T-helper 9 cell (primary cell): ENCODE data around the gene FN3KRP.
"Not testable (repeated sequence)": the region's sequence is repeated elsewhere in the genome, so short reads cannot be mapped to it uniquely, and the experiment has no call there.

Experiments used
- DNase-seq: peaks from one replicate; pipeline ENCODE4 v3.0.0-alpha.2; 2020

FN3KRP gene

DNA sequence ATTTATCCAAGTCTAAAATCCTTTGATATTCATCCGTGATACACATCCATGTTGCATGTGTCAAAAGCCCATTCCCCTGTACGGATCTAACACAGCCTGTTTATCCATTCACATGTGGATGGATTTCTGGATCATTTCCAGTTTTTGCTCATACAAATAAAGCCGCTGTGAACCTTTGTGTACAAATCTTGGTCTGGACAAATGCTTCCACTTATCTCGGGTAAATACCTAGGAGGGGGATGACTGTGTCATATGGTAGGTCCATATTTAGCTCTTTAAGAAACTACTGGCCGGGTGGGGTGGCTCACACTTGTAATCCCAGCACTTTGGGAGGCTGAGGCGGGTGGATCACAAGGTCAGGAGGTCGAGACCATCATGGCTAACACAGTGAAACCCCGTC, 29.0 kb downstream of the FN3KRP start:
- DNase-seq: no peak

DNA sequence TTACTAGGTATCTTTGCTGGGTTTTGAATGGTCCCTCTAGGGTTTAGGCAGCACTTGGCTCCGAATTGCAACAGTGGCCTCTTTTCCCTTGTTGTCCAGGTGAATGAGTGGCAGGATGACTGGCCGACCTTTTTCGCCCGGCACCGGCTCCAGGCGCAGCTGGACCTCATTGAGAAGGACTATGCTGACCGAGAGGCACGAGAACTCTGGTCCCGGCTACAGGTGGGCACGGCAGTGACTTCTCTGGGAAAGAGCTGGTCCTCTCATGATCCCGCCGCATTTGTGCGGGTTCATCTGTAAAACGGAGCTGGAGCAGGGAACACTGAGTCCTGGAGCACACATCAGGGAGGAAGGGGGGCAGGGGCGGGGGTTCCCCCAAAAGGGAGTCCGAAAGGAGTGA, 32.2 kb downstream of the FN3KRP start:
- DNase-seq: no peak

DNA sequence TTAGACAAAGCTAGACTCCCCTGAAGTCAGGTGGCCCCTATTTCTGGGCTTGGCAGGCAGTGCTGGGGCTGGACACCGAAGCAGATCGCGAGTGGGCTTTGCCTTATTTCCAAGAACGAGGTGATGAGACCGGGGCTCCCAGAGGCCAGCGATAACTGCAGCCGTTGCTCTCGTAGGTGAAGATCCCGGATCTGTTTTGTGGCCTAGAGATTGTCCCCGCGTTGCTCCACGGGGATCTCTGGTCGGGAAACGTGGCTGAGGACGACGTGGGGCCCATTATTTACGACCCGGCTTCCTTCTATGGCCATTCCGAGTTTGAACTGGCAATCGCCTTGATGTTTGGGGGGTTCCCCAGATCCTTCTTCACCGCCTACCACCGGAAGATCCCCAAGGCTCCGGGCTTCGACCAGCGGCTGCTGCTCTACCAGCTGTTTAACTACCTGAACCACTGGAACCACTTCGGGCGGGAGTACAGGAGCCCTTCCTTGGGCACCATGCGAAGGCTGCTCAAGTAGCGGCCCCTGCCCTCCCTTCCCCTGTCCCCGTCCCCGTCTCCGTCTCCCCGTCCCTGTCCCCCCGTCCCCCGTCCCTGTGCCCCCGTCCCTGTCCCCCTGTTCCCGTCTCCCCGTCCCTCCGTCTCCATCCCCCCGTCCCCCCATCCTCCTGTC, 33.9 kb downstream of the FN3KRP start:
- no peak for DNase-seq

DNA sequence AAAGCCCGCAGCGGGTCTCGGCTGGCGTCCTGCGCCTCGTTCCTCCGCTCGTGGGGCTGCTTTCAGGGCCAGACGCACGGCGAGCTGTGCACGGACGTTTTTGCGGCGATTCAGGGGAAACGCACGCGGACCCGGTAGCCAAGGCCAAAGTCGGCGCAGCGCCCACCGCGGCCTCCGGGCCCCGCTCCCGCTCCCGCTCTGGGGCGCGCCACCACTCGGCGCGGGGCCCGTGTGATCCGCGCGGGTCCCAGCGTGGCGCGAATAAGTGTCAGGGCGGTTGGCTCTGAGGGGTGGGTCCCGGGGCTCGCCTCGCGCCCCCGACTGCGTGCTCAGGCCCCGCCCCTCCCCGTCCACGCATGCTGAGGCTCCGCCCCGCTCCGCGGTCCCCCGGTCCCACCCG, 34.7 kb downstream of the FN3KRP start:
- no peak for DNase-seq

DNA sequence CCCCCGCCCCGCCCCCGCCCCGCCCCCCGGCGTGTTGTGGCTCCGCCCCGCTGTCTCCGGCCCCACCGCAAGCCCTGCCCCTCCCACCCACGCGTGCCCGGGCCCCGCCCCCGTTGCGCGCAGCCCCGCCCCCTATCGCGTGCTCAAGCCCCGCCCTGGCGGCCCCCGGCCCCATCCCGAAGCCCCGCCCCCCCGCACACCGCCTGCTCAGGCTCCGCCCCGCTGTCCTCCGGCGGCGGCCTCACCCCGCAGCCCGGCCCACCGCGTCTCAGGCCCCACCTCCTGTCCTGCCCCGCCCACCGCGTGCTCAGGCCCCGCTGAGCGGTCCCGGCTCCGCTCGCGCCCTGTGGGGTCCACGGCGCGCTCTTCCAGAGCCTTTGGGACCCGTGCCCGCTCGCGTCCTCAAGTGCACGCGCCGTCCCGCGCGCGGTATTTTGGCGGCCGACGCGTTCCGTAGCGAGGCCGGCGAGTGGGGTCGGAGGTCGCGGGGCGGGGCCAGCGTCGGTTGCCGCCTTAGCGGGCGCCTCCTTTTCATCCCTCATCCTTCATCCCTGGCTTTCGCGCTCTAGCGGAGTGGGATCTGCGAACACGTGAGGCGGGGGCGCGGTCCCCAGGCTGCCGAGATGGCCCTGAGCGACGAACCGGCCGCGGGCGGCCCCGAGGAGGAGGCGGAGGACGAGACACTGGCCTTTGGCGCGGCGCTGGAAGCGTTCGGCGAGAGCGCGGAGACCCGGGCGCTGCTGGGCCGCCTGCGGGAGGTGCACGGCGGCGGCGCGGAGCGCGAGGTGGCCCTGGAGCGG, 35.3 kb downstream of the FN3KRP start, which contains the start of gene TBCD:
TBCD (plus strand) TSS at position 495 of the 800 bp plus-strand sequence; CDS start at position 624, 129 bp downstream.
- DNase-seq: peak; percentile 94

DNA sequence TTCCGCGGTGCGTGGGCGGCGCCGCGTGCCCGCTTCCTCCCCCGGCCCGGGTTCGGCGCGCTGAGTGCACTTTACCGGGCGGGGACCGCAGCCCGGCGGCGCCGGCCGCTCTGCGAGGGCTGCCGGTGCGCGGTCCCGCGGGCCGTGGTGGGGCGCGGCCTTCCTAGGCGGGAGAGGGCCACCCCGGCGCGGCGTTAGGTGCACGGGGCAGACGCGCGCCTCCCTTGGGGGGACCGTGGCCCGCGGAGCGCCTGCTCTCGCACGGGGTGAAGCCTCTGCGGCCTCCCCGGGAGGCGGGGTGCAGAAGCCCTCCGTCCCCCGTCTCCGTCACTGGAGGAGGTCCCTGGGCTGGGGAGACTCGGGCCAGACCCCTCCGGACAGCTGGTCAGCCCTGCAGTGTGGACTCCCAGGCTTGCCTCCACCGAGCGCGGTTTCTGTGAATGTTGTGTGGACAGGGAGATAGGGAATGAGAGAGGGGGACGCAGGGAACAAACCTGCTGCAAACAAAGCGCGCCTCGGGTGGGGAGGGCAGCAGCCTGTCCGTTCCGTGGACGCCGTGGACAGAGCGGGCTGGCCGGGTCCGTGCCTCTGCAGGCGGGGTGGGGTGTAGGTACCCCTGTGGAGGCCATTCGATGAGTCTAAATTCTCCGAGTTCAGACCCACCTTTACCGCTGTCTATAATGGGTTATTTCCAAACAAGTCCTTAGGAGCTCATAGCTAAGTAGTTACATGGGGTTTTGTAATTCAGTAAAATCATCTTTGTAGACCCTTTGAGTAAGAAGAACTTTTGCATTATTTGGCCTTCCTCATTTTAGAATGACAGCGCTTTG, 36.1 kb downstream of the FN3KRP start:
- no peak for DNase-seq

DNA sequence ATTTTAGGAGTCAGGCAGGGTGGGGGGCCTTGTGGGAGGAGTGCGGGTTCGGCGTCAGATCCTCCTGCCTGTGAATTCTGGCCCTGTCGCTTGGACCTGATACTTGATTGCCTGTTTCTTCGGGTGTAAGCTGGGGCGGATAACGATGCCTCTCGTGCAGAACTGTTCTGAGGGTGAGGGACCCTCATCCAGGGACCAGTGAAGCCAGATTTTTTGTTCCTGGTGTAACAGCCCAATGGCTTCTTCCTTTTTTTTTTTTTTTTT, 36.6 kb downstream of the FN3KRP start:
- DNase-seq: no peak

DNA sequence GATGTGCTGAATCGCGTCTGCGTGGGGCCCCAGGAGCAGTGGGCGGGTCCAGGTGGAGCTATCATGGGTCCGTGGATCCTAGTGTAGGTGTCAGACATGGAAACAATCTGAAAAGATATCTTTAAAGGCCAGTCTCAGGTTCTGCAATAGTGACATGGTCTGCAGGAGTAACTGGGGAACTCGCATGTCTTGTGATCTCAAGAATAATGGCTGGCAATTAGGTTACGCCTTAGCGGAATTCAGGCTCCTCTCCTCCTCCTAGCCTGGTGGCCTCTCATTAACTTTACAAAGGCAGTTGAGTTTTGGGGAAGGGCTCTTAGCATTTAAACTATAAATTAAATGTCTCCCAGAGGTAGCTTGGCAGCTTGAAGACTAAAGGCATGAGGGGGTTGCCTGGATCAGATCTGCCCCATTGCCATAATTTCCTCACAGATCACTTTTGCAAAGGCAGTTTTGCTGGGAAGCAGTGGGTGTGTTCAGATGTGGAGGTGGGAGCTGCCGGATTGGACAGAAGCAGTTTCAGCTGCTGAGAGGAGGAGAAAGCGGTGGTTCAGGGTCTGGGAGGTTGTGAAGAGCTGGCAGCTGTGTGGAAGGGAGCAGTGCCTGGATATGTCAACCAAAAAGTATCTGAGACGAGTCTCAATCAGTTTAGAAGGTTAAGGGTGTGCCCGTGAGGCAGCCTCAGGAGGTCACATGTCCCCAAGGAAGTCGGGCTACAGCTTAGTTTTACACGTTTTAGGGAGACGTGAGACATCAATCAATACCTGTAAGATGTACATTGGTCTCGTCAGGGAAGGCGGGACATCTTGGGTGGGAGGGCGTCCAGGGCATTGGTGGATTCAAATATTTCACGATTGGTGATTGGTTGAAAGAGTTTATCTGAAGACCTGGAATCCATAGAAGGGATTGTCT, 38.0 kb downstream of the FN3KRP start:
- DNase-seq: no peak

DNA sequence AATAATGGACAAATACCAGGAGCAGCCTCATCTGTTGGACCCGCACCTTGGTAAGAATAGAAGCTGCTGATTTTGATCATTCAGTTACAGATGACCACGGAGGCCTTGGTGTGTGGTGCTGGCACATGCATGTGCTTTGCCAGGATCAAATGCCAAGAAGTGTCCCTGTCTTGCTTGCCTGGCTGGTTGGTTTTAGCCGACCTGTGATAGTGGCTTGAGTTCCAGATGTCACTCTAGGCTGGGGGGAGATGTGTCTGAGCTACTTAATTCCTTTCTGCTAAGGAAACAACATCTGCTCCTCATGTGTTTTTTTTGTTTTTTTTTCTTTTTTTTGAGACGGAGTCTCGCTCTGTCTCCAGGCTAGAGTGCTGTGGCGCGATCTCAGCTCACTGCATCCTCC, 39.7 kb downstream of the FN3KRP start:
- no peak for DNase-seq

DNA sequence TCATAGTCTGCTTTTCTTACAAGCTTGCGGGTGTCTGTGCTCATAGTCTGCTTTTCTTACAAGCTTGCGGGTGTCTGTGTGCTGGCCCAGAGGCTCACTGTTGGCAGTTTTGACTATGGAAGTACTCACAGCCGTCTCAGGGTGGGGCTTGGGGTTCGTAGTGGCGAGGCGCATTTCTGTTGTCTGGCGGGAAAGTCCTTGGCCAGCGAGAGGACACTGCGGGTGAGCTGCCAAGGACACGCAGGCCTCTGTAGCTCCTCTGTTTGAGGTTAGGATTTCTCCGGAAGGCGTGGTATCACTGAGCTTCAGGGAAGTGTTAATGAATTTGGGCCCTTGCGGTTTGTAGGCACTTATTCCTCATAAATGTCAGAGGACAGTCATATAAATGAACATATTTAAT, 48.9 kb downstream of the FN3KRP start:
- DNase-seq: no peak

DNA sequence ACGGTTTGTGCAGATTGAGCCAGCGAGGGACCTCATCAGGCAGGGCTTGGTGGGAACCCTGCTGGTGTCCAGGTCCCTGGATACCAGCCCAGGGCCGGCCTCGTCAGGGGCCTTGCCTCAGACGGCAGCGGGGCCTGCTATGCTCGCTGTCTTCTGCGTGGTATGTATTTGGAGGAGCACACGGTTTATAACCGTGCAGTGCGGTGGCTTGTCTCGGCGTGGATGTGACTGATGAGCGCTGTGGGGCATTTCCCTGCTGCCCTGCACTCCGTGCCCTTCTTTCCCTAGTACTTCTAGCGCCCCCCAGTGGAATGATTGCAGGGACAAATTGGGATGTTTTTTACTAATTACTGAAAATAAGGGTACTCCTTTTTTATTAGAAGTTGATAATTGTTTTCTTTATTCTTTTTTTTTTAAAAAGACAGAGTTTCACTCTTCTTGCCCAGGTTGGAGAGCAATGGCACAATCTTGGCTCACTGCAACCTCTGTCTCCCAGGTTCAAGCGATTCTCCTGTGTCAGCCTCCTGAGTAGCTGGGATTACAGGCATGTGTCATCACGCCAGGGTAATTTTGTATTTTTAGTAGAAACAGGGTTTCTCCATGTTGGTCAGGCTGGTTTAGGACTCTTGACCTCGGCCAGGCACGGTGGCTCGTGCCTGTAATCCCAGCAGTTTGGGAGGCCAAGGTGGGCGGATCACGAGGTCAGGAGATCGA, 50.7 kb downstream of the FN3KRP start:
- peak; percentile 26 for DNase-seq

DNA sequence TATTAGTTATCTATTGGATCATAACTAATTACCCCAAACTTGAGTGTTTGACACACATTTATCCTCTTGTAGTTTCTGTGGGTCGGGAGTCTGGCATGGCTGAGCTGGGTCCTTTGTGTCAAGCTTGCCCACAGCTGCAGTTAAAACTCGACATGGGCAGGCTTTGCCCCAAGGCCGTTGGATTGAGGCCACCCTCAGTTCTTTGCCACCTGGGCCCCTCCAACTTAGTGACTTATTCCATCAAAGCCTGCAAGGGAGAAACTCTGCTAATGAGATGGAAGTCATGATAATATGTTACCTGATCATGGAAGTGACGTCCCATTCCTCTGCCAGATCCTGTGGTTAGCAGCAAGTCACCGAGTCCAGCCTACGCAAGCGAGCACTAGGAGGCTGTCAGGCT, 52.5 kb downstream of the FN3KRP start:
- DNase-seq: no peak

DNA sequence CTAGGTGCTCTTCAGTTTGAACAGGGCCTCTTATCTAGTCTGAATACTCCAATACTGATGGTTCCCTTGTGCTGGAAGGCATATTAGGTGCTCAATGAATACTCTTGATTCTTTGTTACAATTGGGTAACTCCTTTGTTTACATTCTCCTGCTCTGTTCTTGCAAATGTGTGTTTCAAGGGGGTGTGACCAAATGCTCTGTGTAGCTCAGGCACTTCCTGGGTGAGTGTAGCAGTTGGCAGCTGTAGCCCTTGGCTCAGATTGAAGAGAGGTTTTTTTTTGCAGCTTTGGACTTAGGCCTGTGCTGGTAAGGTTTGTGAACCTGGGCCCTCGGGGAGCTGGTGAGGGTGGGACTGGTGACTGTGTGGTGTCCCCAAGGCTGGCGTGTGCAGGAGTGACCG, 55.5 kb downstream of the FN3KRP start:
- no peak for DNase-seq

DNA sequence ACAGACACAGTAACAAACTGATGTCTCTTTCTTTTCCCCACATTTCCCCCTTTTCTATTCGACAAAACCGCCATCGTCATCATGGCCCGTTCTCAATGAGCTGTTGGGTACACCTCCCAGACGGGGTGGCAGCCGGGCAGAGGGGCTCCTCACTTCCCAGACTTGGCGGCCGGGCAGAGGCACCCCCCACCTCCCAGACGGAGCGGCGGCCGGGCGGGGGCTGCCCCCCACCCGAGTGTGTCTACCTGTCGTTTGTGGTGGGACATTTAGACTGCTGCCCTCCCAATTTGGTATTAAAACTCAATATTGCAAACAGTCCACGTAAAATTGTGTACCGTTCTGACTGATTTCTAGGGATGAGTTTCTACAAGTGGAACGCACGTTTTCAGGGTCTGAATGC, 58.0 kb downstream of the FN3KRP start:
- DNase-seq: not testable (repeated sequence)

DNA sequence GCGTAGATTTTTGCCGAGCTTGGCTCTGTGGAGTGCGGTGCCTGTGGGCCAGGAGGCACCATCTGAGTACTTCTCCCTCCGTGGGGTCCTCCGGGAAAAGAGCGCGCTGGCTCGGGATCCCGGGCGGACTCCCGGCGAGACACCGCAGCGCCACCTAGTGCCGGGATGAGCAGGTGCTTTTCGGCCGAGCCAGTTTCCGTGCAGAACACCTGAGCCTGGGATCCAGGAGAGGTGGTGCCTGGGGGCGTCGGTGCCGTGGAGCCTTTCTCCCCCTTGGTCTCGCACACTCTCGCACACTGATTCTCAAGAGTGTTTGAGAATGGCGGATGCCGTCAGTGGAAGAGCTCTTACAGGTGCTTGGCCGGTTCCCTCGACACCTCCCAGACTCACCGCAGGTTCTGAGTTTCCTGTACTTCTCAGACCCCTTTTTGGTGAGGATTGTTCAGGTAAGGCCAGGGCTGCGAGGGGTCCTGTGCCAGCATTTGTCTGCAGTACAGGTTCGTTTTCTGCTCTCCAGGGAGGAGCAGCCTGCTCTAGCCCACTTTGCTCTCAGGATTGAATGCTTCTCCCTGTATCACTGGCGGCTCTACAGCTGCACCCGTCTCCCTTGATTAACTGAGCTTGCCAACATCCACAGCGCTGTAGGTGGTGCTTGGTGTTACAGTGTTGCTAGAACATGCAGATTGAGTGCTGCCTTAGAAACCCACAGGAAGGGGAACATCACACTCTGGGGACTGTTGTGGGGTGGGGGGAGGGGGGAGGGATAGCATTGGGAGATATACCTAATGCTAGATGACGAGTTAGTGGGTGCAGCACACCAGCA, 58.7 kb downstream of the FN3KRP start:
- DNase-seq: peak; percentile 39

DNA sequence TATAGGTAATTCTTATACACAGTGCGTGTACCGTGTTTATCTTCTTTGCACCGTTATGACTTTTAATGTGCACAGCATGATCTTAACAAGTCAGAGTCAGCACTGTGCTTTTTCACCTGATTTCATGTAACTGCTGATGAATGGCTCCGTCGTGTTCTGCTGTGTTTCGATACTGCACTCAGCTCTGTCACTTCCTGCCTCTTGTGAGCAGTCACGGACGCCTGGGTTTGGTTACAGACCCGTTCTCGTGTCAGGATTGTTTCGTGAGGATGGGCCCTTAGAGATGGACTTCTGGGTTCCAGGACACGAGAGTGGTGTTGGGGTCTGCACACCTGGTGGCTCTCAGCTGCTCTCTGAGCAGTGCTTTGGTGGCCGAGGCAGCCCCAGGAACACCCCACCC, 59.9 kb downstream of the FN3KRP start:
- DNase-seq: no peak
